Activated naive CD4-positive, alpha-beta T cell treated with anti-CD3 and anti-CD28 coated beads, Interleukin-2, amount 50 U/mL, for 24 hours (primary cell): ENCODE results near the gene GOT2.
"Not testable (repeated sequence)": the region's sequence is repeated elsewhere in the genome, so short reads cannot be mapped to it uniquely, and the experiment has no call there.

Source experiments
- H3K27ac Mint-ChIP-seq: one replicate; pipeline ENCODE4 v1.8.0; 2021; ENCODE audit warnings: mild to moderate bottlenecking, mixed read lengths
- H3K27me3 Mint-ChIP-seq: one replicate; pipeline ENCODE4 v1.8.0; 2021; ENCODE audit warnings: mixed read lengths
- H3K36me3 Mint-ChIP-seq: one replicate; pipeline ENCODE4 v1.8.0; 2021; ENCODE audit warnings: mixed read lengths
- H3K4me1 Mint-ChIP-seq: one replicate; pipeline ENCODE4 v1.8.0; 2021; ENCODE audit warnings: mixed read lengths
- H3K4me3 Mint-ChIP-seq: one replicate; pipeline ENCODE4 v1.8.0; 2021; ENCODE audit warnings: mild to moderate bottlenecking, mixed read lengths
- H3K9me3 Mint-ChIP-seq: one replicate; pipeline ENCODE4 v1.8.0; 2021; ENCODE audit warnings: mixed read lengths

Gene GOT2

GRCh38 chr16:58733671-58734458 lies at the start of gene GOT2:
TSS of gene GOT2 (minus strand) at chr16:58734316. CDS start at chr16:58734228, 88 bp downstream.
- Mint-ChIP-seq H3K4me1 (peaks cover 52% of the 10 kb centered on the region), H3K4me3 (peak within 1 kb of the TSS; percentile 96), H3K9me3 (no peaks in the 10 kb centered on the region), H3K27me3 (no peaks in the 10 kb centered on the region), H3K27ac (peak within 1 kb of the TSS; percentile 95), H3K36me3 (no peaks in the 10 kb centered on the region)

GRCh38 chr16:58779291-58779690 lies 45.2 kb upstream of the GOT2 start:
- H3K9me3 Mint-ChIP-seq, H3K36me3 Mint-ChIP-seq, H3K4me3 Mint-ChIP-seq, H3K27ac Mint-ChIP-seq, H3K4me1 Mint-ChIP-seq, H3K27me3 Mint-ChIP-seq: not testable (repeated sequence)

DNA sequence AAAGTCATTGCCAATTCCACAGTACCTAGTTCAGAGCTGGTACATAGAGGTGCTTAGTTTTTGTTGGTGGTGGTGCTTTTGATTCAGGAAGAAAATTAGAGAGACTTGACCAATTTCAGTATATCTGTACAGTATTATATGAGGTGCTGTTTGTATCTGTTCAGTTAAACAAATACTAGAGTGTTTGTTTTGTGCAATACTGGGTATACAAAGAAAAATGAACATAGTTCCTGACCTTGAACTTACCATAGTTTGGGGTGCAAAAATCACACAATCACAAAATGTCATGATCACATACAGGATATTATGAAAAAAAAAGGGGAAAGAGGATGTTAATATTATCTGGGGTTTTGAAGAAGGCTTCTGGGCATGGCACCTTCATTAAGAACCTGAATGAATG lies 39.8 kb upstream of the GOT2 start:
- Mint-ChIP-seq H3K4me3 (no peak overlapping the region), H3K27ac (no peak overlapping the region), H3K36me3 (no peaks in the 10 kb centered on the region), H3K4me1 (no peaks in the 10 kb centered on the region), H3K27me3 (peaks cover 2% of the 10 kb centered on the region), H3K9me3 (no peaks in the 10 kb centered on the region)

GRCh38 chr16:58768145-58768544 lies 34.0 kb upstream of the GOT2 start:
- Mint-ChIP-seq H3K36me3 (no peaks in the 10 kb centered on the region), H3K4me1 (no peaks in the 10 kb centered on the region)

GRCh38 chr16:58767581-58767980 lies 33.5 kb upstream of the GOT2 start:
- no peaks in the 10 kb centered on the region for H3K4me1 Mint-ChIP-seq
- H3K4me3 Mint-ChIP-seq: no peak overlapping the region
- H3K36me3 Mint-ChIP-seq: no peaks in the 10 kb centered on the region
- H3K27me3 Mint-ChIP-seq: peaks cover 2% of the 10 kb centered on the region
- H3K27ac Mint-ChIP-seq: no peak overlapping the region
- no peaks in the 10 kb centered on the region for H3K9me3 Mint-ChIP-seq

More at GRCh38 chr16:58768145-58768544, 34.0 kb upstream of the GOT2 start:
- H3K4me3 Mint-ChIP-seq: no peak overlapping the region
- H3K9me3 Mint-ChIP-seq: no peaks in the 10 kb centered on the region
- H3K27ac Mint-ChIP-seq: no peak overlapping the region
- H3K27me3 Mint-ChIP-seq: peaks cover 2% of the 10 kb centered on the region

DNA sequence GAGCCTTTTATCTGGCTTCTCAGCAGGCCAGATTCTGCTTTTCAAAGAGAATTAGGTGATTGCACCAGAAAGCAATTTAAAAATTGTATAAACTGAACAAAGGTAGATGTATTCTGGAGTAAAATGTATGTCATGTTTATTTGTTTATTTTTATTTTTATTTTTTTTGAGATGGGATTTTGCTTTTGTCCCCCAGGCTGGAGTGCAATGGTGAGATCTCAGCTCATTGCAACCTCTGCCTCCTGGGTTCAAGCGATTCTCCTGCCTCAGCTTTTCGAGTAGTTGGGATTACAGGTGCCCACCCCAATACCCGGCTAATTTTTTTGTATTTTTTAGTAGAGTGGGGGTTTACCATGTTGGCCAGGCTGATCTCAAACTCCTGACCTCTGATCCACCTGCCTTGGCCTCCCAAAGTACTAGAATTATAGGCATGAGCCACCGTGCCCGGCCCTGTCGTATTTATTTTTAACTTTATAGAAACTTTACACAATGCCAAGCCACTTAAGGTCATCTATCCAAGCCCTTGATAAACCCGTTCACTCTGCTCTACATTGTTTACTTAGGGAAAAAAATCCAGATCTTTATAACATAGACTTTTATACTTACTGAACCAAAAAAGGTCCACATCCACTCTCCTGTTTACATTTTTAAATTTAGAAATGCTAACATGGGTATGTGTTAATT lies 22.7 kb upstream of the GOT2 start:
- Mint-ChIP-seq H3K9me3 (no peaks in the 10 kb centered on the region), H3K4me3 (no peak overlapping the region), H3K27me3 (no peaks in the 10 kb centered on the region), H3K36me3 (no peaks in the 10 kb centered on the region), H3K4me1 (peaks cover 8% of the 10 kb centered on the region), H3K27ac (no peak overlapping the region)

GRCh38 chr16:58755989-58756649 lies 22.0 kb upstream of the GOT2 start:
- H3K4me3 Mint-ChIP-seq: peak overlapping the region; percentile 47
- H3K9me3 Mint-ChIP-seq: no peaks in the 10 kb centered on the region
- H3K36me3 Mint-ChIP-seq: no peaks in the 10 kb centered on the region
- H3K27ac Mint-ChIP-seq: no peak overlapping the region
- peaks cover 8% of the 10 kb centered on the region for H3K4me1 Mint-ChIP-seq
- no peaks in the 10 kb centered on the region for H3K27me3 Mint-ChIP-seq

DNA sequence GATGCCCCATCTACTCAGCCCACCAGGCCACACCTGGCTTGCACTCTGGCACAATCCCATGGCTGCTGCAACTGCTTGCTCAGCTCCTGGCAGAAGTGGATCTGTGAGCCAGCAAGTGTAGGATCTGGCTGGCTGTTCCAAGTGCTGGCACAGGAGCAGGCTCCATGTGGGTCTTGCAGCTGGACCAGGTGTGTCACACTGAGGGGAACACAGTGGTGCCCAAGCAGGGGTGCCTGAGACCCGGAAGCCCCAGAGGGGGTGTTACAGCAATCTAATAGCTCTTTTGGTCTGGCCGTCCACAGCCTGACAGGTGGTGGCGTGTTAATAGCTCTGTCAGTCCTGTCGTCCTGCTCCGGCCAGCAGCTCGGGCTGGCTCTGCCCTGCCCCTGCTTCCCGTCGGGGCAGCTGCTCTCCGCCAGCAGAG lies 19.6 kb upstream of the GOT2 start:
- H3K4me3 Mint-ChIP-seq: no peak overlapping the region
- no peak overlapping the region for H3K27ac Mint-ChIP-seq
- H3K4me1 Mint-ChIP-seq: peaks cover 8% of the 10 kb centered on the region

GRCh38 chr16:58744497-58744896 lies 10.4 kb upstream of the GOT2 start:
- Mint-ChIP-seq H3K27ac (no peak overlapping the region), H3K9me3 (no peaks in the 10 kb centered on the region), H3K36me3 (no peaks in the 10 kb centered on the region), H3K27me3 (no peaks in the 10 kb centered on the region), H3K4me3 (no peak overlapping the region), H3K4me1 (no peaks in the 10 kb centered on the region)

More for the DNA sequence above, 19.6 kb upstream of the GOT2 start:
- H3K27me3 Mint-ChIP-seq: no peaks in the 10 kb centered on the region
- H3K36me3 Mint-ChIP-seq: no peaks in the 10 kb centered on the region
- H3K9me3 Mint-ChIP-seq: no peaks in the 10 kb centered on the region

DNA sequence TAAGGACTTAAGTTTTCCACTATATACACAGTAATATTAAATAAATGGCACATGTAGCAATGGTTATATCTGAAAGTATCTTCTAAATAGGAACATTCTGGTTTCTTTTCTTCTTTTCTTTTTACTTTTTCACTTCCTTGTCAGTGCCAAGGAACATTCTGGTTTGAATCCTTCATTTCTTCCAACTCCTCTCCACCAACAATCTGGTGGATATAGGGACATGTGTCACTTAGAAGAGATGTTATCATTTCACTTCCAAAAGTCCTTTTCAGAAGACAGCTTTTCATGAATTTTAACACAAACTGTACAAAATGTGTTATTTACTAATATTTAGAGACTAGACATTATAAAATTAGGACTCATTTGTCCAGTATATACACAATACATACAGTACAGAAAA lies 7.9 kb upstream of the GOT2 start:
- Mint-ChIP-seq H3K27me3 (no peaks in the 10 kb centered on the region), H3K4me3 (no peak overlapping the region)

GRCh38 chr16:58741166-58741565 lies 7.0 kb upstream of the GOT2 start:
- H3K4me1 Mint-ChIP-seq: peaks cover 2% of the 10 kb centered on the region
- no peaks in the 10 kb centered on the region for H3K27me3 Mint-ChIP-seq
- no peak overlapping the region for H3K27ac Mint-ChIP-seq
- H3K36me3 Mint-ChIP-seq: no peaks in the 10 kb centered on the region
- H3K9me3 Mint-ChIP-seq: no peaks in the 10 kb centered on the region
- no peak overlapping the region for H3K4me3 Mint-ChIP-seq

More for the DNA sequence above, 7.9 kb upstream of the GOT2 start:
- H3K9me3 Mint-ChIP-seq: no peaks in the 10 kb centered on the region
- H3K4me1 Mint-ChIP-seq: no peaks in the 10 kb centered on the region
- no peaks in the 10 kb centered on the region for H3K36me3 Mint-ChIP-seq
- no peak overlapping the region for H3K27ac Mint-ChIP-seq

DNA sequence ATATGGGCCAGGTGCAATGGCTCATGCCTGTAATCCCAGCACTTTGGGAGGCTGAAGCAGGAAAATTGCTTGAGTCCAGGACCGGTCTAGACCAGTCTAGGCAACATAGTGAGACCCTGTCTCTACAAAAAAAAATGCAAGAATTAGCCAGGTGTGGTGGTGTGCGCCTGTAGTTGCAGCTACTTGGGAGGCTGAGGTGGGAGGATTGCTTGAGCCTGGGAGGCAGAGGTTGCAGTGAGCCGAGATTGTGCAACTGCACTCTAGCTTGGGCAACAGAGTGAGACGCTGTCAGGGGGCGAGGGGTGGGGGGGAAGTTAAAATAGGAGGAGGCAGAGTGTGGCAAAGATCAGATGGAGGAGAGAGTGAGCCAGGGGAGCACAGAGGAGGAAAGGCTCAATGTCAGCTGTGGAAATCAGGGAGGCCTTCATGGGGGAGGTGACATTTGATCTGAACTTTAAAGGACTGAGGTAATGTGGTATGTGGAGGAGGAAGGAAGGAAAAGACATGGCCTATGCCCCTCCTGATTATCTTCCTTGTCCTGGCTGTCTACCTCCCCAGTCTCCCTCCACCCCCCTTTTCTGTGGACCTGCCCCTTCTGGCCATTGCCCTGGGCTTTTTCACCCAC lies 4.7 kb upstream of the GOT2 start:
- Mint-ChIP-seq H3K4me1 (peaks cover 14% of the 10 kb centered on the region), H3K9me3 (no peaks in the 10 kb centered on the region), H3K36me3 (no peaks in the 10 kb centered on the region), H3K27ac (no peak overlapping the region), H3K4me3 (no peak overlapping the region), H3K27me3 (no peaks in the 10 kb centered on the region)

- H3K4me1 Mint-ChIP-seq: peaks cover 33% of the 10 kb centered on the region
- H3K9me3 Mint-ChIP-seq, H3K36me3 Mint-ChIP-seq, H3K27me3 Mint-ChIP-seq, H3K27ac Mint-ChIP-seq, H3K4me3 Mint-ChIP-seq: not testable (repeated sequence)
Measured at GRCh38 chr16:58736341-58736740, 2.2 kb upstream of the GOT2 start.

- H3K4me1 Mint-ChIP-seq: peaks cover 48% of the 10 kb centered on the region
- H3K4me3 Mint-ChIP-seq: peak overlapping the region; percentile 96
- H3K36me3 Mint-ChIP-seq: no peaks in the 10 kb centered on the region
- no peaks in the 10 kb centered on the region for H3K27me3 Mint-ChIP-seq
- peak overlapping the region; percentile 95 for H3K27ac Mint-ChIP-seq
- H3K9me3 Mint-ChIP-seq: no peaks in the 10 kb centered on the region
Measured at GRCh38 chr16:58734459-58734787, 307 bp upstream of the GOT2 start.

- Mint-ChIP-seq H3K4me3 (peak overlapping the region; percentile 91), H3K9me3 (no peaks in the 10 kb centered on the region), H3K27ac (peak overlapping the region; percentile 80), H3K27me3 (no peaks in the 10 kb centered on the region), H3K4me1 (peaks cover 53% of the 10 kb centered on the region), H3K36me3 (no peaks in the 10 kb centered on the region)
Measured at GRCh38 chr16:58733248-58733670, 857 bp downstream of the GOT2 start.
